Uterine smooth muscle cell (primary cell): ENCODE measurements around the gene NCOA6. TPM values are rescaled to one million over a fixed set of nuclear protein-coding genes. Genes with fewer than 3 reads are reported as not detected.

Experiments
- total RNA-seq: library from RNA; depleted of rRNA; stranded (reverse); fragments of >200 nt; gene quantifications from 2 replicates; pipeline ENCODE4 v1.2.3, GENCODE V29; 2014

The NCOA6 gene
- 7.0 and 9.6 TPM in 2 replicates for total RNA-seq

DNA sequence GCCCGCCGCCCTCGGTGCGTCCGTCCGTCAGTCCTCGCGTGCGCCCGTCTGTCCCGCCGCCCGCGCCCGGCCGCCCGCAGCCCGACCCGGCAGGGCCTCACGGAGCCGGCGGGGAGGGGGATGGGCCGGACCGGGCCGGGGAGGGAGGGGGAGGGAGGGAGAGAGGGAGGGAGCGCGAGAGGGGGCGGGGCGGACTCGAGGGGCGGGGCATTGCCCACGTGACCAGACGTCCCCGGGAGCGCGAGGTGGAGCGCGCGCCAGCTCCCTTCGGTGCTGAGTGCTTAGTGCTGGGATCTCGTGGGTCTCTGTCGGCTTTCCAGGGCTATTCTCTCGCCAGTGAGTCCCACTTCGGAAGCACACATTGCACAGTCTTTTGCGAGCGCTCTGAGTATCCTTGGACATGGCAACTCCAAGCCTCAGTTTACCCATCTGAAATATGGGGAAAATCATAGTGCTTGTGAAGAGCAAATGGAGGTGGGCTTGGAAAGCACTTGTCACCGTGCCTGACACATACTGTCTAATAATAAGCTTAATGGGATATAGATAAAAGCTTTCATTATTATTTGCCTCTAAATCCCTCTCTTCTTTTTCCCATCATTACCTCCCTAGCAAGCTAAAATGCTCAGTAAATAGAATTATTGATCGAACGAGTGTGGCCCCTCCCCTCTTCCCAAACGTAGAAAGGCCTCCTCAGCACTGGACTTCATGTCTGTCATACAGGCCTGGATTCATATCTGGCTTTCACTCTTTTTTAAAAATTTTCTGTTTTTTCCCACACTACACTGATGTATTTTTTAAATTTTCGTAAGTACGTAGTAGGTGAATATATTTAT lies at the start of gene NCOA6:
Gene NCOA6, minus strand, starts transcription at position 122 of the 833 bp plus-strand sequence. CDS start 43,296 bp downstream, outside the sequence.

DNA sequence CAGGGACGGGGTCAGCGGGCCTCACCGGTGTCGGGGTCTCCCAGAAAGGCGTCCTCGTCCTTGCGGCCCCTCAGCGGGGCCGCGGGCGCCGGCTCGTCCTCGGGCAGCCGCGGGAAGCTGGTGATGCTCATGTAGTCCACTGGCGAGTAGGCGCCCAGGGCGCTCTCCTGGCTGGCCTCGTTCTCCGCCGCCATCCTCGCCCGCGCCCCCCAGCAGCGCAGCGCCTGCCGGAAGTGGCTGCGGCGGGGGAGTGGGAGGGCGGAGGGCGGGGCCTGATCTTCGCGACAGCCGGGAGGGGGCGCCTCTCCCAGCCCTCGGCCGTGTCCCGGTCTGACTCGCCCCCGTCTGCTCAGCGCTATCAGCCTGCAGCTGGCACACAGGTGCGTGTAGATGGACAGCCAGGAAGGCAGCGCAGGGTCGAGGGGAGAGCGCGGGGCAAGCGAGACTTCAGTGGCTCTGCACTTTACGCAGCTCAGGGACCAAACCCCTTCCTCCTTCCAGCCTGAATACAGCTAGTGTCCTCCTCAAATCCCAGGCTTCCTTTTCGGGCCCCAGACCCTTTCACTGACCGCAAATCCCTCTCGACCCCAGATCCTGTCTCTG lies 47.3 kb upstream of the NCOA6 start, which contains the start of gene GGT7:
Gene GGT7, minus strand, starts transcription at position 235 of the 603 bp plus-strand sequence. Its CDS starts 41 bp downstream, at position 194.

DNA sequence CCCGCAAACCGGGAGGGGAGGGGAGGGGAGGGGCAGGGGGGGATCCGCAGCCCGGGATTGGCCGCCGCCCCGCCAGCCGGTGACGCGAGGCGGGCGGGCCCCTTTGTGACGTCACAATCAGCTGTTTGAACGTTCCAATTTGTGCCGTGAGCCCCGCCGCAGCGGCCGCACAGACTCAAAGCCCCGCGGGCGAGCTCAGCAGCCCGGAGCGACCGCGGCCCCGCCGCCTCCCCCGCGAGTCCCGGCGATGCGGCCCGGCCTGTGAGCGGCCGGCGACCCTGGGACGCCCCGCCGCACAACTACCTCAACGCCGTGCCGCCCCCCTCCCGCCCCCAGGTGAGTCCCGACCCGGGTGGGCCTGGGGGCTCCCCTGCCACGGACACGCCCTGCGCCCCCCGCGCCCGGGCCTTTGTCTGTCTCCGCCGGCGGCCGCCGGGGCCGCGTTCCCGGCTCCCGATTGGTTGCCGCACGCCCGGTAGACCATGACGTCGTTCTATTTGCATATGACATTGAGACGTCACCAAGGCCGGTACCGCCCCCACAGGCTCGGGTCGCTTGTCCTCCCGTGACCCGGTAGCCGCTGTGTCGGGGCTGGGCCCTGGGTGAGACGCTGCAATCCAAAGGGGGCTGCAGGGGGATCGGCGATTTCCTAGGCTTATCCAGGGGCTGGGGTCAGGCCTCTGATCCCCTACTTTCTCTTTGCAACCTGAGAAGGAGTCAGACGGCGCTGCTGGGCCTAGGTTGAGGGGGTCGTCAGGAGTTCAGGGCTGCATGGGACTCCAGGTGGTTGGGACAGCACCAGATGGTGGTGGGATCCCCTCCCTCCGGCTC lies 121.1 kb downstream of the NCOA6 start, which contains the start of gene TP53INP2:
Gene TP53INP2, plus strand, starts transcription at position 168 of the 831 bp plus-strand sequence. CDS start 4,396 bp downstream, outside the sequence.

DNA sequence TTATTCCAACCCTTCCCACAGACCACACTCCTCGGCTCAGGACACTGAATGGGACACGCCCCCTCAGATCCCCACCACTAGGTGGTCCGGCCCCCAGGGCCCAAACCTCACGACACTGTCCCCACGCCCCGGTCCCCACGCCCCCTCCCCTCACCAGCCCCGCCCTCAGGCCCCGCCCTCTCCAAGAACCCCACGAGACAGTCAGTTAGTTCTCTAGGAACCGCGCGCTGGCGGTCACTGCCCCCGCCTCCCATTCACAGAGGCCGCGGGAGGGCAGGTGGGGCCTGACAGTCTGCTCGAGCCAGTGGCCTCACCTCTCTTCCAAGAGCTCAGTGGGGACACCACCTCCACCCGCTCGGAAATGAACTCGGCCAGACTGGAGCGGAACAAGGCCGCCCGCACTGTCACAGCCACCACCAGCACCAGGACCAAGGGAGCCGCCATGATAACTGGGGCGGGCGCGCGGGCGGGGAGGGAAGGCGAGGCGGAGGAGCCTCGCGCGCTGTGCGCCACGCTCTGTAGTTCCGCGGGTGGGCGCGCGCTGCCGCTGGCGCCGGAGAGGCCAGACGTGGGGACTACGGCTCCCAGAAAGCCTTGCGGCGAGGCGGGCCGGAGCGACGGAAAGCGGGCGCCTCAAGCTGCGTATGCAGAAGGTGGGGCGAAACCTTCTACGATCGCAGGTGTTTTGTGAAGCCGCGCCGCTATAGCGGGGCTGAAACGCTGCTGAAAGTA lies 148.6 kb downstream of the NCOA6 start, which contains the start of gene PIGU:
Gene PIGU, minus strand, starts transcription at position 451 of the 732 bp plus-strand sequence. Its CDS starts 7 bp downstream, at position 444.

Other genes starting within 250 kb of the NCOA6 start
- 6.4 and 8.2 TPM in 2 replicates for gene PIGU, start 148.6 kb downstream of the NCOA6 start, total RNA-seq
- 1.3 and 1.4 TPM in 2 replicates for gene TP53INP2, start 121.3 kb downstream of the NCOA6 start, total RNA-seq
- gene GGT7, start 47.2 kb upstream of the NCOA6 start, total RNA-seq: 8.5 and 18.2 TPM in 2 replicates
- 66.3 and 69.7 TPM in 2 replicates for gene ACSS2, start 51.0 kb upstream of the NCOA6 start, total RNA-seq
- 75.7 and 104 TPM in 2 replicates for gene GSS, start 130.2 kb upstream of the NCOA6 start, total RNA-seq
- under 0.01 and 0.33 TPM in 2 replicates for gene MYH7B, start 130.2 kb upstream of the NCOA6 start, total RNA-seq